ENCODE results near the gene PDGFRA. TPM values are rescaled to one million over a fixed set of nuclear protein-coding genes. Genes with fewer than 3 reads are reported as not detected.
"Not testable (repeated sequence)": the region's sequence is repeated elsewhere in the genome, so short reads cannot be mapped to it uniquely, and the experiment has no call there.

Gene PDGFRA
- total RNA-seq, 4 donors from 2014 or later = 27.5 to 283 (median 60.2) TPM

DNA sequence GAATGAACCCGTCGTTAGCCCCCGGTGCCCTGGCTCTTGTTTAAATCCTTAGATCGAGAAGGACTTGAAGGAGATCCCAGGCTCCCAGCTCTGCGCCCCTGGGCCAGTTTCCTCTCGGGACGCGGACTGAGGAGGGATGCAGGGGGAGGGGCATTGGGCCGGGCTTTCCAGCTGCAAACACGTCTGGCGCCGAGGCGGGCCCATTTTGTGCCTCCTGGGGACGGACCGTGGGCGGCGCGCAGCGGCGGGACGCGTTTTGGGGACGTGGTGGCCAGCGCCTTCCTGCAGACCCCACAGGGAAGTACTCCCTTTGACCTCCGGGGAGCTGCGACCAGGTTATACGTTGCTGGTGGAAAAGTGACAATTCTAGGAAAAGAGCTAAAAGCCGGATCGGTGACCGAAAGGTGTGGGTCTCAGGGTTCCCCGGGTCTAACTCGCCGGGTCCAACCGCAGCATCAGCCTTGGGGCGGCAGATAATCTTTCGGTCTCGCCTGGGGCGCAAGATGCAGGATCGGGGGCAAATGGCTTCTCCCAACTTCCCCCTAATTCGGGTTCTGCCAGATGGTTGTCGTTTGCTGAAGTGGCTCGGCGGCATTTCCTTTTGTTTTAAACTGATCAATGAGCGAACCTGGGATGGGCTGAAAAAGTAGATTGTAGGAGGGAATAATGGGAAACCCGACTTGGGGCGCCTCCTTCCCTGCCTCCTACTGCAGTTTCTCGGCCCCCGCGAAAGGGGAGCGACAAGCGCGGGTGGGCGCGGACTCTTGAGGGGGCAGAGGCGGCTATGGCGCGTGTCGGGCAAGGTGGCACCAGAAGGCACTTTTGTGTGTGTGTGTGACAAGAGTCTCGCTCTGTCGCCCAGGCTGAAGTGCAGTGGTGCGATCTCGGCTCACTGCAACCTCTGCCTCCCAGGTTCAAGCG, 2.9 kb downstream of the PDGFRA start:
- Histone ChIP-seq H3K9me3 (no peaks in the 10 kb centered on the region), H3K27me3 (peaks cover 0 to 47% of the 10 kb centered on the region in 2 donors), H3K36me3 (no peaks in the 10 kb centered on the region), H3K4me3 (peak overlapping the region; percentile 35 to 72 (median 47)), H3K4me1 (peaks cover 2 to 57% (median 16%) of the 10 kb centered on the region in 4 donors), H3K27ac (peak overlapping the region in 3 of 4 donors; percentile 65 to 77 (median 76))
- TF ChIP-seq CTCF (IDR thresholded peaks at IDR 0.05) = no peak
- TF ChIP-seq POLR2A (IDR thresholded peaks at IDR 0.05) = no peak
- peak in 2 of 3 donors; percentile 57 to 60 for DNase-seq

DNA sequence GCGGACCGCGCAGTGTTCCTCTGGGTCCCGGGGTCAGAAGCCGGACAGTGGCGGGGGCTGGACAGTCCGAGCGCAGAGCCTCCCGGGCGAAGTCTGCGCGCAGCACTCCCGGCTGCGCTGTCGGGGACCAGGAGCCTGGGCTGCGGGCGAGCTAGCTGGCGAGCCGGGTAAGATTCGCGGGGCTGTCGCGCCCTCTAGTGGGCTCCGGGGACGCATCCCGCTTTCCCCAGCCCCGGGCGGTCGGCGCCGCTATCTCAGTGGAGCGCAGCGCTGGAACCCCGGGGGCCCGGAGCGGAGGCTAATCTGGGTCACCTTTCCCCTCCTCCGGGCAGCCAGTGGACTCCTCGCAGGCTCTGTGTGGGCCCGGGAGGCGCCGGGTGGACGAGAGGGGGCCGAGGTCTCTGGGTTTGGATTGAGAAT, 4.2 kb downstream of the PDGFRA start:
- H3K9me3 ChIP-seq = no peaks in the 10 kb centered on the region
- H3K4me1 ChIP-seq = peaks cover 0 to 45% (median 9%) of the 10 kb centered on the region in 4 donors
- H3K27me3 ChIP-seq = peaks cover 0 to 35% of the 10 kb centered on the region in 2 donors
- DNase-seq = peak; percentile 40 to 88 (median 85)
- no peaks in the 10 kb centered on the region for H3K36me3 ChIP-seq
- H3K4me3 ChIP-seq = peak overlapping the region; percentile 35 to 72 (median 47)
- peak overlapping the region; percentile 42 to 77 (median 70) for H3K27ac ChIP-seq
- TF ChIP-seq CTCF (IDR thresholded peaks at IDR 0.05) (peak in 4 of 6 experiments; percentile 66 to 80 (median 78)), POLR2A (IDR thresholded peaks at IDR 0.05) (no peak)

GRCh38 chr4:54233697-54234496, 4.8 kb downstream of the PDGFRA start:
- Histone ChIP-seq H3K27me3 (peaks cover 0 to 32% of the 10 kb centered on the region in 2 donors), H3K9me3 (no peaks in the 10 kb centered on the region), H3K27ac (peak overlapping the region; percentile 42 to 77 (median 70)), H3K36me3 (no peaks in the 10 kb centered on the region), H3K4me1 (peaks cover 0 to 44% (median 9%) of the 10 kb centered on the region in 4 donors), H3K4me3 (peak overlapping the region; percentile 35 to 72 (median 47))
- TF ChIP-seq POLR2A (IDR thresholded peaks at IDR 0.05) = no peak
- TF ChIP-seq CTCF (IDR thresholded peaks at IDR 0.05) = peak; percentile 67 to 90 (median 88)
- peak; percentile 58 to 86 (median 77) for DNase-seq

GRCh38 chr4:54234497-54235205, 5.6 kb downstream of the PDGFRA start:
- H3K27ac ChIP-seq = no peak overlapping the region

GRCh38 chr4:54236316-54236715, 7.2 kb downstream of the PDGFRA start:
- H3K9me3 ChIP-seq, H3K27ac ChIP-seq, H3K36me3 ChIP-seq, DNase-seq: not testable (repeated sequence)
- Histone ChIP-seq H3K27me3 (peaks cover 0 to 13% of the 10 kb centered on the region in 2 donors), H3K4me1 (peaks cover 0 to 28% (median 9%) of the 10 kb centered on the region in 4 donors), H3K4me3 (peak overlapping the region in 1 of 4 donors; percentile 9)

More at GRCh38 chr4:54234497-54235205, 5.6 kb downstream of the PDGFRA start:
- peaks cover 0 to 44% (median 9%) of the 10 kb centered on the region in 4 donors for H3K4me1 ChIP-seq
- H3K9me3 ChIP-seq = no peaks in the 10 kb centered on the region
- TF ChIP-seq POLR2A (IDR thresholded peaks at IDR 0.05) (no peak), CTCF (IDR thresholded peaks at IDR 0.05) (no peak)
- peaks cover 0 to 29% of the 10 kb centered on the region in 2 donors for H3K27me3 ChIP-seq
- peak overlapping the region in 2 of 4 donors; percentile 49 to 72 for H3K4me3 ChIP-seq
- no peak for DNase-seq
- no peaks in the 10 kb centered on the region for H3K36me3 ChIP-seq

Measured in Peyer's patch (tissue), 4 donors.